ENCODE results near the gene LAMA4.

- TF ChIP-seq CTCF (IDR thresholded peaks at IDR 0.05) (no peak), EZH2phosphoT487 (IDR thresholded peaks at IDR 0.05) (no peak)
These were observed 32.3 kb upstream of the LAMA4 start for GRCh38 chr6:112286500-112287144.

Data from neural progenitor cell (in vitro differentiated cells).